DMS153 (cell line): Measurements from ENCODE around the gene AQP10.
"Not testable (repeated sequence)": the region's sequence is repeated elsewhere in the genome, so short reads cannot be mapped to it uniquely, and the experiment has no call there.

ENCODE experiments used
- DNase-seq: peaks from one replicate; lab custom pipeline; 2025; lab: John Stamatoyannopoulos, UW

The AQP10 gene

GRCh38 chr1:154320882-154321608 is at the start of gene AQP10:
TSS of gene AQP10 (plus strand) at chr1:154321093. CDS start at chr1:154321156, 63 bp downstream.
- peak; percentile 8 for DNase-seq

- DNase-seq = peak; percentile 93
These were observed 48.5 kb upstream of the AQP10 start, which contains the start of gene HAX1 for GRCh38 chr1:154272217-154272998. TSS of gene HAX1 (plus strand) at chr1:154272629. CDS start at chr1:154272724, 95 bp downstream.

GRCh38 chr1:154272999-154273563 is 47.8 kb upstream of the AQP10 start:
- DNase-seq = no peak

GRCh38 chr1:154276797-154277196 is 44.1 kb upstream of the AQP10 start:
- DNase-seq = no peak

GRCh38 chr1:154287591-154287990 is 33.3 kb upstream of the AQP10 start:
- DNase-seq = not testable (repeated sequence)

- no peak for DNase-seq
These were observed 32.2 kb upstream of the AQP10 start for GRCh38 chr1:154288661-154289060.

GRCh38 chr1:154290921-154291320 is 30.0 kb upstream of the AQP10 start:
- DNase-seq = no peak

- DNase-seq = no peak
These were observed 25.3 kb upstream of the AQP10 start for GRCh38 chr1:154295408-154296235.

- DNase-seq = no peak
These were observed 19.3 kb upstream of the AQP10 start for GRCh38 chr1:154301582-154301981.

GRCh38 chr1:154304664-154305337 is 16.1 kb upstream of the AQP10 start:
- no peak for DNase-seq

- no peak for DNase-seq
These were observed 14.7 kb upstream of the AQP10 start for GRCh38 chr1:154306151-154306550.

GRCh38 chr1:154307670-154308270 is 13.1 kb upstream of the AQP10 start:
- not testable (repeated sequence) for DNase-seq

GRCh38 chr1:154309136-154309535 is 11.8 kb upstream of the AQP10 start:
- DNase-seq = not testable (repeated sequence)

GRCh38 chr1:154312229-154313065 is 8.4 kb upstream of the AQP10 start:
- DNase-seq = not testable (repeated sequence)

GRCh38 chr1:154313066-154313356 is 7.9 kb upstream of the AQP10 start:
- no peak for DNase-seq

- not testable (repeated sequence) for DNase-seq
These were observed 6.7 kb upstream of the AQP10 start for GRCh38 chr1:154314226-154314625.

- no peak for DNase-seq
These were observed 4.2 kb upstream of the AQP10 start for GRCh38 chr1:154316704-154317103.

GRCh38 chr1:154318386-154318785 is 2.5 kb upstream of the AQP10 start:
- DNase-seq = no peak

GRCh38 chr1:154321609-154321934 is 679 bp downstream of the AQP10 start:
- not testable (repeated sequence) for DNase-seq

GRCh38 chr1:154323493-154323892 is 2.6 kb downstream of the AQP10 start:
- no peak for DNase-seq
